Suppressor macrophage (primary cell): ENCODE measurements around the gene ACHE.

ENCODE experiments used
- DNase-seq, 4 experiments: peaks; one replicate each; pipeline ENCODE4 v3.0.0-alpha.2; 2020 to 2022

Gene ACHE

DNA sequence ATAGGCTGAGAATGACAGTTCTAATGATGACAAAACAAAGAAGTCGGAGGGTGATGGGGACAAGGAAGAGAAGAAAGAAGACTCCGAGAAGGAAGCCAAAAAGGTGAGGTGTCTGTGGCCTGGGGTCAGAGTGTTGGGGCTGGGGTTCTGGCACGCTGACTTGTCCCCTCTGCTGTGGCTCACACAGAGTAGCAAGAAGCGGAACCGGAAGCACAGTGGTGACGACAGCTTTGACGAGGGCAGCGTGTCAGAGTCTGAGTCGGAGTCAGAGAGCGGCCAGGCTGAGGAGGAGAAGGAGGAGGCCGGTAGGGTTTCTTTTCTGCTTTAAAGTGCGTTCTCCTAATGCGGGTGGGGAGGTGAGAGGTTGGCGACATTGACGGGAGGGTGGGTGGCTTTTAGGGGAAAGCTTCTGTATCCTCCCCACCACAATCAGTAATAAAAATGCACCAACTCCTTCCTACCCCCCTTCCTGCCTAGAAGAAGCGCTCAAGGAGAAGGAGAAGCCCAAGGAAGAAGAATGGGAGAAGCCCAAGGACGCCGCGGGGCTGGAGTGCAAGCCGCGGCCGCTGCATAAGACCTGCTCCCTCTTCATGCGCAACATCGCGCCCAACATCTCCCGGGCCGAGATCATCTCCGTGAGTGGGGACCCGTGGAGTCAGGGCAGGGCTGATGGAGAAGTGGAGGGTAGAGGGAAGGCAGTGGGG is 10.8 kb downstream of the ACHE start:
- peak in 1 of 4 experiments; percentile 29 for DNase-seq

DNA sequence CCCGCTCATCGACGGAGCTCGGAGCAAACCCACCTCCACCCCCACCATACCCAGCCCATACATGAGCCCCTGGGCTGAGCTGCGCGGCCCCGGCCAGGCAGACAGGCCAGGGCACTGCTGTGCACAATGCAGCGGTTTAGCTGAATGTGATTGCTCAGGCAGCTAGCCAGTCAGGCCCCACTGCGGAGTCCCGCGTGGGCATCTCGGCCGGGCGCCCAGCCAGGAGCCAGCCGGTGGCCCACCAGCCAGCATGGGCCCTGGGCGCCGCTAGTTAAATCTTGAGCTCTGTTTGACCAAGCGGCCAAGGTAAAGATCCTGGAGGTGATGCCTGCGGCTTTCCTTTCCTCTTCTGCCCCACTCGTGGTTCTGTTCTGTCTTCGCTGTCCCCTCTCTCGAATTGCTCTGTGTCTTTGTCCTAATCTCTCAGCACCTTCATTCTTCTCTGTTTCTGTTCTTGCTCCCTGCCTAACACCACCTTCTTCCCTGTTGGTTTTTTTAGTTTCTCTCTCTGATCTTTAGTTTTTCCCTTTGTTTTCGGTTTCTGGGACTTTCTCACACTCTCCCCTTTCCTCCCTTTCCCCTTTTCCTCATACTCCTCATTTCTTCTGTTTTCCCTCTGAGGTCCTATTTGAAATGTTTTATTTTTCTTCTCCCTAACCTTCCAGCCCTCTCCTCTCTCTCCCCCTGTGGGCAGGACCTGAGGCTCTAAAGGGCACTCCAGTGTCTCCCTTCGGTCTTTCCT is 12.7 kb downstream of the ACHE start:
- DNase-seq = no peak

DNA sequence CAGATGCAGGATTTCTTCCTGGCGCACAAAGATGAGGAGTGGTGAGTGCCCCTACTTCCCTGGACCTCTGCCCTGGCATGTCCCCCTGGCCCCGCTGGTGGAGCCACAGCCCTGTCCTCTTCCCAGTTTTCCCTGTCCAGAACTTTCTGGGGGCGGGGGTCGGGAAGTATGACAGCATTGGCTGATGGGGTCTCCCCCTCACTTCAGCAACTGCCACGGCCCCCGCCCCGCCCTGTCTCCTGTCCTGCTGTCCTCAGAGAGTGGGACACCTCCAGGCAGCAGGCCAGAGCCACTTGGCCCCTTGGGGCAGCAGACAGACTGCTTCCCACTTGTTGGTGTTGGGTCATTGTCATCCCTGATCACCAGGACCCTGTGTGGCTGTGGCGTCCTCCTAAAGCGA is 13.5 kb downstream of the ACHE start:
- DNase-seq = no peak

DNA sequence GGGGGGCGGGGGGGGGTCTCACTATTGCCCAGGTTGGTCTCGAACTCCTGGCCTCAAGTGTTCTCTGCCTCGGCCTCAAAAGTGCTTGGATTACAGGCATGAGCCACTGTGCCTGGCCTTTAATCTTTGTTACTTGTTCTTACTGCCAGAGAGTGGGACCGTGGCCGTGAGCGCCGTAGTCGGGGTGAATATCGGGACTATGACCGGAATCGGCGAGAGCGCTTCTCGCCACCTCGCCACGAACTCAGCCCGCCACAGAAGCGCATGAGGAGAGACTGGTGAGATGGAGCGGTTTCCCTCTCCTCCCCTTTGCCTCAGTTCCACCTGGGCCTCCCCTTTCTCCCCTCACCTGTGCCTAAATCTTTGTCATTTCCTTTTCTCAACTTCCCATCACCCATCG is 14.6 kb downstream of the ACHE start:
- no peak for DNase-seq

DNA sequence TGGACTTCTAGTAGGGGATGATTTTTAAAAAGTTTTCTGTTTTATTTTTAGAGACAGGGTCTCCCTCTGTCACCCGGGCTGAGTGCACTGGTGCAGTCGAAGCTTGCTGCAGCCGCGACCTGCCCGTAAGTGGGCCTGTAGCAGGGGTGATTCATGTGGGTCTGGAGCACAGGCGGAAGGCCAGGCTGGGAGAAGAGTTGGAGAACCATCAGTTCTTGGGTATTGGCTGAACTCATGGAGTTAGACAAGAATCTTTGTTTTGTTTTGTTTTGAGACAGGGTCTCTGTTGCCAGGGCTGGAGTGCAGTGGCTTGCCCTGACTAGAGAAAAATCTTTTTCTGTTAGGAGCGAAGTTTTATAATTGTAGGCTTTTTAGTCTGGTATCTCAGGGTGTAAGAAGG is 15.0 kb downstream of the ACHE start:
- no peak for DNase-seq

DNA sequence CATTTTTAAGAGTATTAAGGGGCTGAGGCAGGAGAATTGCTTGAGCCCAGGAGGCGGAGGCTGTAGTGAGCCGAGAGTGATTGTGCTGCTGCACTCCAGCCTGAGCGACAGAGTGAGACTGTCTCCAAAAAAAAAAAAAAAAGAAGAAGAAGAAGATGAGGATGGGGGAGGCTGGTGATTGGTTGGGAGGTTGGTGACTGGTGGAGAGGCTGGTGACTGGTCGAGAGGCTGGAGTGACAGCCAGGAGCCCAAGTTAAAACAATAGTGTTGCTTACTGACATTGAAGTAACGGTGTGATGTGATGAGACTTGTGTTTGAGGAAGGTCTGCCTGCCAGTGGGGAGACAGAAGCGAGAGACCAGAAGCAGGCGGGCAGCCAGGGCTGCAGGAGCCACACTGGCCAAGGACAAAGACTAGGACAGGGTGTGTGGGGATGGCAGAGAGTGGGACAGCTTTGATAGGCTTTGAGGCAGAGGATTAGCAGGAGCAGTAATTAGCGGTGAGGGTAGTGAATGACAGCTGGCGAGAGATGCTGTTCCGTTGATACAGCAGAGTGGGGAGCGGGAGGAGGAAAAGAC is 15.9 kb downstream of the ACHE start:
- DNase-seq = no peak

DNA sequence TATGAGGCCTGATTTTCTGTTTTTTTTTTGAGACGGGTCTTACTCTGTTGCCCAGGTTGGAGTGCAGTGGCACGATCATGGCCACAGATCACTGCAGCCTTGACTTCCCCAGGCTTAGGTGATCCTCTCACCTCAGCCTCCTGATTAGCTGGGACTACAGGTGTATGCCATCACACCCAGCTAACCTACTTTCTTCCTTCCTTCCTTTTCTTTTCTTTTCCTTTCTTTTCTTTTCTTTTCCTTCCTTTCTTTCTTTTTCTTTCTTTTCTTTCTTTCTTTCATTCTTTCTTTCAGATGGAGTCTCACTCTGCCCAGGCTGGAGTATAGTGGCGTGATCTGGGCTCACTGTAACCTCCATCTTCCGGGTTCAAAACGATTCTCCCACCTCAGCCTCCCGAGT is 17.0 kb downstream of the ACHE start:
- no peak for DNase-seq

DNA sequence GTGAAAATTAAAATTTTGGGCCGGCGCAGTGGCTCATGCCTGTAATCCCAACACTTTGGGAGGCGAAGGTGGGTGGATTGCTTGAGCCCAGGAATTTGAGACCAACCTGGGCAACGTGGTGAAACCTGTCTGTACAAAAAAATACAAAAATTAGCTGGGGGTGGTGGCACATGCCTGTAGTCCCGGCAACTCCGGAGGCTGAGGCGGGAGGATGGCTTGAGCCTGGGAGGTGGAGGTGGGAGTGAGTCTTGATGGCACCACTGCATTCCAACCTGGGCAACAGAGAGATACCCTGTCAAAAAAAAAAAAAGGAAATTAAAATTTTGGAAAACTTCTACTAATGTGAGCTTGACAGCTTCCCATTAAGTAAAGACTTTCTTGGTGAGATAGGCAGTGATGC is 17.7 kb downstream of the ACHE start:
- DNase-seq = no peak

DNA sequence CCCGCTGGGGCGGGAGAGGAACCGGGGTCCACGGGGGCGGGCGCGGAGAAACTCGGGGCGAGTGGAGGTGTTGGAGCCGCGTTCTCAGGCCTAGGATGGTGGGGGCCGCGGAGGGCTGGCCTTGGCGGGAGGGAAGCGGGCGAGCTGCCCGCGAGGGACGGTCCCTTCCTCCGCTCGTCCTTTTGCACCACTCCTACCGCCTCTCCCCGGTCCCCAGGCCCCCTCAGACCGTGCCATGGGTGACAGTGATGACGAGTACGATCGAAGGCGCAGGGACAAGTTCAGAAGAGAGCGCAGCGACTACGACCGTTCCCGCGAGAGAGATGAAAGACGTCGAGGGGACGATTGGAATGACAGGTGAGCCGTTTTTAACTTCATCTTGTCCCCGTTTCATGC is 20.3 kb downstream of the ACHE start:
- DNase-seq = peak; percentile 39 to 58 (median 48)

DNA sequence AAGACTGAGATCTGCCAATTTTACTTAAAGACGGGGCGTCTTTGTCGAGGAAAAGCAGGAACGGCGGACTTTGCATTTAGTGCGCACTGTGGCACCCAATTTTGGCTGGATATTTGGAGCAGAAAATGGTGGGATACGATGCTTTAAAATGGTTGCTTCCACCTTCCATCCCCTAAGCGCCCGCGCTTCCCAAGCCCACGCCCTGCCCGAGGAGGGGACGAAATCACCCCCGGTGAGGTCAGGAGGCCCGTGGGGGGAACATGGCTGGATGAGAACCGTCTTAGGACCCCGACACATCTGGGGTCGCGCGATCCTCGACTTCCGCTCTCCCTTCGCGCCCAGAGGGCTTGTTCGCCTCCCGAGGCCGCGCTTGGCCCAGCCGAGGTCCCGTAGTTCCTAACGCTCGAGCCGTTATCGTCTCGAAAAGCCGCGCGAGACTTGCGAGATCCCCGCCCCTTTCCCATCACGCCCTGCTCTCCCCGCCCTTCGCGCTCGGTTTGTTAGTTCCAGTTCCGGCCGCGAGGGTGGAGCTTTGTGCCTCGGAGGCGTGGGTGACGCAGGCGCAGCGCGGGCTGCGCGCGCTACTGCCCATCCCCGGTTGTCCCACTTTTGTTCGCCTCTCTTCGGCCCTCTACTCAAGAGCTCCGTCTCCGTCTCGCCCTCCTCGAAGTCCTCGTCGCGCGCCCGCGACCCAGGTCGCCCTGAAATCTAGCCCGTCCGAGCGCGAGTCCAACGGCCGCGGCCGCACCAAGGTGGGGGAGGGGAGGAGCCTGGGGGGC is 20.9 kb downstream of the ACHE start, which contains the start of gene SRRT:
SRRT (plus strand) TSS at position 527 of the 779 bp plus-strand sequence. CDS start 488 bp downstream, outside the sequence.
- DNase-seq = peak; percentile 99 to 100 (median 99)

DNA sequence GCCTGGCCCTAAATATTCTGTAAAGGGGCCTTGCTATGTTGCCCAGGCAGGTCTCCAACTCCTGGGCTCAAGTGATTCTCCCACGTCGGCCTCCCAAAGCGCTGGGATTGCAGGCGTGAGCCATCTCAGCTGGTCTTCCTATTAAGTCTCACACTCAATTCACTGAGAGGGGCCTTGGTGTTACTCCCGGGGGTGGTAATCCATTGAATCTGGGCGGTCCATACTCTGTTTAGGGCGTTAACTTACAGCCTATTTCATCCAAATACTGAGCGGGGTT is 21.4 kb downstream of the ACHE start:
- no peak for DNase-seq

DNA sequence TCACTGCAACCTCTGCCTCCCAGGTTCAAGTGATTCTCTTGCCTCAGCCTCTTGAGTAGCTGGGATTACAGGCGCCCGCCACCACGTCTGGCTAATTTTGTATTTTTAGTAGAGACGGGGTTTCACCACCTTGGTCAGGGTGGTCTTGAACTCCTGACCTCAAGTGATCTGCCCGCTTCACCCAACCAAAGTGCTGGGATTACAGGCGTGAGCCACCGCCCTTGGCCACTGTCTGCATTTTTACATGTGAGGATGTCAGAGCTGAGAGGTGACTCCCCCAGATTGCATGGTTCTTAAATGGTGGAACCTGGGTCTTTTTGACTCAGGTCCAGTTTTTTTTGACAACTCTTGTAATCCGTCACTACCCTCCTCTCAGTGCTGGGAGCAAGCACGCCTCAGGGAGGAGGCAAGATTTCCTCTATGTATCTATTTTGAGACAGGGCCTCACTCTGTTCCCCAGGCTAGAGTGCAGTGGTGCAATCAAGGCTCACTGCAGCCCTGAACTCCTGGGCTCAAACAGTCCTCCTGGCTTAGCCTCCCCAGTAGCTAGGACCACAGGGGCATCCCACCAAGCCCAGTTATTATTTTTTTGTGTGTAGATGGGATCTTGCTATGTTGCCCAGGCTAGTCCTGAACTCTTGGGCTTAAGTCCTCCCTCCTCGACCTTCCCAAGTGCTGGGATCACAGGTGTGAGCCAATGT is 21.9 kb downstream of the ACHE start:
- DNase-seq = no peak

DNA sequence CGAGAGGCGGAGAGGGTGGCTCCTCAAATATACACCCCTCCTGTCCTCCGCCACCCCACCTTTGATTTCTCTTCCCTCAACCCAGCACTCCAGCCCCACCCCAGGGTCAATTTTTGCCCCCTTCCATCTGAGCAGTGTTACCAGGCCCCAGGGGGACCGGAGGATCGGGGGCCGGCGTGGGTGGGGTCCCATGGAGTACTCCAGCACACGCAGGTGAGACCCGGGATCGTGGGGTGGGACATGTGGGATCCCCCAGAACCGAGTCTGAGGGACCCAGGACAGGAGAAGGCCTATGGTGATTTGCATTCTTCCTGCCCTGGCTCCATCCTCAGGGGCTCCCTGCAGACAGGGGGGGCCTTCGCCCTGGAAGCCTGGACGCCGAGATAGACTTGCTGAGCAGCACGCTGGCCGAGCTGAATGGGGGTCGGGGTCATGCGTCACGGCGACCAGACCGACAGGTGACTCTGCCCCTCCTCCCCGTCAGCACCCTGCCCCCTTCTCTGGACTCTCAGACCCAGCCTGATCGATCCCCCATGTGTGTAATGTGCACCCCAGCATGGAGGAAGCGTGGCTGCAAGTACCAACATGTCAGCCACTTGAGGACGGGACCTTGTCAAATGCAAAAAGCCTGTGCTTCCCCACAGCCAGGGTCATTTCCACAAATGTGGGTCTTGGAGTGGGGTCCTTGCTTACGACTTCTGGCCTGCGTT is 27.8 kb downstream of the ACHE start:
- DNase-seq = no peak

DNA sequence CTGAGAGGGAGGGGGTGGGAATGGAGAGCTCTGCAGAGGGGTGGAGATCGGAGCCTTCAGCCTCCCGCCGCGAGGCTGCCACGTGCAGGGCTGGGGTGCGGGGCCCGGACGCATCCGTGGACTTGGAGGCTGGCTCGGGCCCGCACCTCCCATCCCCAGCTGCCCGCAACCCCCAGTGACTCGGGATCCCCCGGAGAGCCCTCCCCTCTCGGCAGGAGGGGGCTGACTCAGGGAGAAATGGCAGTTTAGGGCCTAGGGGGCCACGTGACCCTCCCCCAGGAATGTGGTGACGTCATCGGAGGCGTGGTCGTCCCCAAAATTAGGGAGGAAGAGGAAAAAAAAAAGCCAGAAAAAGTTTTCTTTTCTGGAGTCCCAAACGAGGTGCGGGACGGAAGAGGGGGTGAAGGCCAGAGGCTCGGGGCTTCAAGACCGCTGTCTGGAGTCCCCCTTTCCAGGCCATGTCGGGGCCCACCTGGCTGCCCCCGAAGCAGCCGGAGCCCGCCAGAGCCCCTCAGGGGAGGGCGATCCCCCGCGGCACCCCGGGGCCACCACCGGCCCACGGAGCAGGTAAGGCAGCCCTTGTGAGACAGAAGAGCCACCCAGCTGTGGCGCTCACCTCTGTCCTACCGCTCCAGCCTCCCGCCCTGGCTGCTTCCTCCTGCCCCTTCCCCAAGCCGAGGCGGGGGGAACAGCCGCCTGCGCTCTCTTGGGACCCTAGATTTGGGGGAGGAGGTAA is 28.5 kb downstream of the ACHE start, which contains the start of gene TRIP6:
TRIP6 (plus strand) TSS at position 348 of the 736 bp plus-strand sequence; CDS start at position 459, 111 bp downstream.
- DNase-seq = peak; percentile 88 to 92 (median 90)

DNA sequence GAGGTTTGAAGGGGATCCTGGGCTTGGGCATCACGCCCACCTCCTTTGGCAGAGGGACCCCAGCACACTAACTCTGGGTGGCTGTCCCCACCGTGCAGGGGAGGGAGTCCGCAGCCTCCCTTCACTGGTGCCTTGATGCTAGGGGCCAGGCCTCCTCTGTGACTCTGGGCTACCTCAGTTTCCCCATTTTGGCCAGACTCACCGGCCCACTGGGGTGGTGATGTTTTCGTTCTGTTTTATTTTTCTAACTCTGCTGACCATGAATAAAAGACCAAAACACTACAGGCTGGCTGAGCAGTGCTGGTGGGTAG is 29.0 kb downstream of the ACHE start:
- DNase-seq = no peak

DNA sequence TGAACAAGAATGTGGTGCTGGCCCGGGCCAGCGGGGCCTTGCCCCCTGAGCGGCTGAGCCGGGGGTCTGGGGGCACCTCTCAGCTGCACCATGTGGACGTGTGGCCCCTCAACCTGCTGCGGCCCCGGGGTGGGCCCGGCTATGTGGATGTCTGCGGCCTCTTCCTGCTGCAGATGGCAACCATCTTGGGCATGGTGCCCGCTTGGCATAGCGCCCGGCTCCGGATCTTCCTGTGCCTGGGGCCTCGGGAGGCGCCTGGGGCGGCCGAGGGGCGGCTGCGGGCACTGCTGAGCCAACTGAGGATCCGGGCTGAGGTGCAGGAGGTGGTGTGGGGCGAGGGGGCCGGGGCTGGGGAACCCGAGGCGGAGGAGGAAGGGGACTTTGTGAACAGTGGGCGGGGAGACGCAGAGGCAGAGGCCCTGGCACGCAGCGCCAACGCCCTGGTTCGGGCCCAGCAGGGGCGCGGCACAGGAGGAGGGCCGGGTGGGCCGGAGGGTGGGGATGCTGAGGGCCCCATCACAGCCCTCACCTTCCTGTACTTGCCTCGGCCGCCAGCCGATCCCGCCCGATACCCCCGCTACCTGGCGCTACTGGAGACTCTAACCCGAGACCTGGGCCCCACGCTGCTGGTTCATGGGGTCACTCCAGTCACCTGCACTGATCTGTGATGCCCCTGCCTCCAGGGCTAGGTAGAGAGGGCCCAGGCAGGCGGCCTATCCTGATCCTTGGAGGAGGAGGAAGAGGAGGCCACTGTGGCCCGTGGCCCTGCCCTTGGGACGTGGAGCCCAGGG is 29.6 kb downstream of the ACHE start:
- peak; percentile 47 to 76 (median 57) for DNase-seq

DNA sequence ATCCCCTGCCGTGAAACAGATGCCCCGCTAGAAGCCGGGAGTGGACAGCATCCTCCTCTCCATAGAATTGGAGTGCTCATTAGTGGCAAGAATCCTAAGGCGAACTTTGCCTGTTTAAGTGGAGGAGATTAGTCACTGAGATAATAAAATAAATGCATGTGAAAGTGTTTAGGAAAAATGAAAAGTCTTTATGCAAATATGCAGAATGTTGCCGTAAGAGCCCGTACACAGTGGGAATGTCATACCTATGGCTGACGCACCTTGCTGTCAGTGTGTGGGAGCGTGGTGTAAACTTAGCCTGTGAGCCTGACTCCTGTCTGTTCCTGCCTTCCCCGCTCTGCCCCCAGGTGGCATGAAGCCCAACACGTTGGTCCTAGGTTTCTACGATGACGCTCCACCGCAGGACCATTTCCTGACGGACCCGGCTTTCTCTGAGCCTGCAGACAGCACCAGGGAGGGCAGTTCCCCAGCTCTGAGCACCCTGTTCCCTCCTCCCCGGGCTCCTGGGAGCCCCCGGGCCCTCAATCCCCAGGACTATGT is 30.2 kb downstream of the ACHE start:
- no peak for DNase-seq

DNA sequence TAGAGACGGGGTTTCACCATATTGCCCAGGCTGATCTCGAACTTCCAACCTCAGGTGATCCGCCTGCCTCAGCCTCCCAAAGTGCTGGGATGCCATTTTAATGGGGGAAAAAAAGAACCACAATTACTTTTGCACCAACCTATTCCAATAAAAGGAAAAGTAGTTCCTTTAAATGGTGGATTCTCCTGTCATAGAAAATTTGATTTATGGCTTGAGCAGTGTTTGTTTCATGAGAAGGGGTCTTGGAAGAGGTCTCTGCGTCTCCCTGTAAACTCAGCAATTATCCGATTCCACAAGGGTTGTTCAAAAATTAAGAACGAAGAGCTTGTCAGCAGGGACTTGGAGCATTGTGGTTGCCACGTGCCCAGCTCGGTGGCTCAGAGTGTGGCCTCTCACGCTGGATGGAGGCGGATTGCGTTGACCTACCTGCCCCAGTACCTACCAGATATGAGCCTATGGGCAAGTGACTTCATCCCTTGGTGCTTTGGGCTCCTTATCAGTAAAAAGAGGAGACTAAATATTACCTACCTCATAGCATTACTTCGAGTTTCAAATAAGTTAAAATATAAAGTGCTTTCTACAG is 31.3 kb downstream of the ACHE start:
- no peak for DNase-seq

DNA sequence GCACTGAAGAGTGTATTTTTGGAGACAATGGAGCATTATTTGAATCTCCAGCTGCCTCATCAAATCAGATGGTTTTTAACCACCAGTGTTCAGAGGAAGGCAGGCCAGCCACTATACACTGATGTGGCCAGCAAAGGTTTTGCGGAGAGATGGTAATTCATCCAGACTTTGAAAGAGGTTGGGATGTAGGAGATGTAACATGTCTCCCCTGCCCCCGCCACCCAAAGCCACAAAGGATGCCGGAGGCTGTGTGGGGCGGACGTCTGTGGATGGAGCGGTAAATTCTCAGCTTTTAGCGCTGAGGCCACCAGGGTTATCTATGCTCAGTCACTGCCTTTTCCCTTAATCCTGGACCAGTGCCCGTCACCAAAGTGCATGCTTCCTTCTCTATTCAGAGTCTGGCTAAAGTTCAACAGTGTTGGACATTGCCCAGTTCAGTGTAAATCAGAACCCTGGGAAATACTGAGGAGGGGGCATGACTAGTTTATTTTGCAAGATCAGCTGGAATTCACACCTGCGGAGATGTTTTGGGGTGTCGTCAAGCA is 32.2 kb downstream of the ACHE start:
- DNase-seq = peak in 3 of 4 experiments; percentile 30 to 35 (median 31)
